ENCODE results near the gene RPL37. TPM values are rescaled to one million over a fixed set of nuclear protein-coding genes. Genes with fewer than 3 reads are reported as not detected.
"Not testable (repeated sequence)": the region's sequence is repeated elsewhere in the genome, so short reads cannot be mapped to it uniquely, and the experiment has no call there.

RPL37 gene
- 619 TPM for total RNA-seq
- long read RNA-seq, full-length matches to known transcripts = 69 of 479 reads
- long read RNA-seq, partial matches to known transcripts = 394 of 479 reads
- long read RNA-seq, other reads (novel, unspliced or antisense) = 16 of 479 reads

DNA sequence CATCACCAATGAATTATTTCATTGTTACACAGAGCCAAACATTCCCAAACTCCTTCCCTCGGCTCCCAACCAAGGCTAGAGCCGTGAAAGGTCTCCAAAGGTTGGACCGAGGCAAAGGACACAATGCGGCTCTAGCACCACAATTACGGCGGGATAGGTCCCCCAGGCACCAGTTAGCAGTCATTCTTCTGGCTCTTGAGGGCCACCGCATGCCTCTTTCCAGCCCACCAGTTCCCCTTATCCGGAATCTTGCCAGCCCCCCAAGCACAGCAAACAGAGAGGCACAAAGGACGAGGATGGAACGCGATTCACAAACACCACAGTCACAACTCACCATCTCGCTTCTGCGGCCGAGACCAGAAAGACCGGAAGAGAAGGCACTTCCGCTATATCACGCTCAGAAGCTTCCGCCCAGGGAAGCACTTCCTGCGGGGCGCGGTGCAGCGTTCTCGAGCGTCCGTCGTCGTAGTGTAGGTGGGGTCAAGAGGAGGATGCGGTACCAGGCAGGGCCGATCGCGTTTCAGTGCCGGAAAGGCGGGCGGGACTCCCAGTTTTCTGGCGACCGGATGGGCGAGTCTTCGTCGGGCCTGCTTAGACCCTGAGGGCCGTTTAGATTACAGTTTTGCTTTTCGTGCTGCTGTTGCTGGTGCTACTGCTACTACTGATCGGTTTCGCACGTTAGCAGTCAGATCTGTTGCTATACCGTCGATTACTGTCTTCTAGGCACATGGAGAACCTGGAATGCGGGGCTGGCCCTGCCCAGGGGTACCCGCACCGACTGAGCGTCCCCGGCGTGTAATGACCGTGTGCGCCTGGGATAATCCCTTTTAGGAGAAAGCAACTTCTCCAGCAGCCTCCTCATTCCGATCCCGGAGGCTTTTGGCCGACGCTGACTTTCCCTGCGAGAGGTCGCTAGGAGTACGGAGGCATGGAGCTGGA is at the start of gene RPL37:
RPL37 (minus strand) TSS at position 374 of the 939 bp plus-strand sequence; CDS start at position 337, 37 bp downstream.
- DNase-seq (peak; percentile 96), ATAC-seq (peak; percentile 100)
- intact Hi-C loops (cut with micrococcal nuclease) = no loop called here

DNA sequence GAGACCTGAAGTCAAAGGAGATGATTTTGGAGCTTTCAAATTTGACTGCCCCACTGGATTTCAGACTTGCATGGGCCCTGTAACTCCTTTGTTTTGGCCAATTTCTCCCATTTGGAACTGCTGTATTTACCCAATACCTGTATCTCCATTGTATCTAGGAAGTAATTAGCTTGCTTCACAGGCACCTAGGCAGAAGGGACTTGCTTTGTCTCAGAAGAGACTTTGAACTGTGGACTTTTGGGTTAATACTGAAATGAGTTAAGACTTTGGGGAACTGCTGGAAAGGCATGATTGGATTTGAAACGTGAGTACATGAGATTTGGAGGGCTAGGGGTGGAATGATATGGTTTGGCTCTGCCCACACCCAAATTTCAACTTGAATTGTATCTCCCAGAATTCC is 48.0 kb upstream of the RPL37 start:
- ATAC-seq; DNase-seq; intact Hi-C loops (cut with micrococcal nuclease): not testable (repeated sequence)

DNA sequence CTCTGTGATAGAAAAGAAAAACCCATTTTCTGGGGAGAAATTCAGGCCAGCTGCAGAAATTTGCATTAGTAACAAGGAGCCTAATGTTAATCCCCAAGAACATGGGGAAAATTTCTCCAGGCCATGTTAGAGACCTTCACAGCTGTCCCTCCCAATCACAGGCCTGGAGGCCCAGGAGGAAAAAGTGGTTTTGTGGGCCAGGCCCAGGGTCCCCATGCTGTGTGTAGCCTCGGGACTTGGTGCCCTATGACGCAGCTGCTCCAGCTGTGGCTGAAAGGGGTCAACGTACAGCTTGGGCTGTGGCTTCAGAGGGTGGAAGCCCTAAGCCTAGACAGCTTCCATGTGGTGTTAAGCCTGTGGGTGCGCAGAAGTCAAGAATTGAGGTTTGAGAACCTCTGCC is 47.3 kb upstream of the RPL37 start:
- no peak for DNase-seq
- intact Hi-C loops (cut with micrococcal nuclease) = no loop called here
- no peak for ATAC-seq

DNA sequence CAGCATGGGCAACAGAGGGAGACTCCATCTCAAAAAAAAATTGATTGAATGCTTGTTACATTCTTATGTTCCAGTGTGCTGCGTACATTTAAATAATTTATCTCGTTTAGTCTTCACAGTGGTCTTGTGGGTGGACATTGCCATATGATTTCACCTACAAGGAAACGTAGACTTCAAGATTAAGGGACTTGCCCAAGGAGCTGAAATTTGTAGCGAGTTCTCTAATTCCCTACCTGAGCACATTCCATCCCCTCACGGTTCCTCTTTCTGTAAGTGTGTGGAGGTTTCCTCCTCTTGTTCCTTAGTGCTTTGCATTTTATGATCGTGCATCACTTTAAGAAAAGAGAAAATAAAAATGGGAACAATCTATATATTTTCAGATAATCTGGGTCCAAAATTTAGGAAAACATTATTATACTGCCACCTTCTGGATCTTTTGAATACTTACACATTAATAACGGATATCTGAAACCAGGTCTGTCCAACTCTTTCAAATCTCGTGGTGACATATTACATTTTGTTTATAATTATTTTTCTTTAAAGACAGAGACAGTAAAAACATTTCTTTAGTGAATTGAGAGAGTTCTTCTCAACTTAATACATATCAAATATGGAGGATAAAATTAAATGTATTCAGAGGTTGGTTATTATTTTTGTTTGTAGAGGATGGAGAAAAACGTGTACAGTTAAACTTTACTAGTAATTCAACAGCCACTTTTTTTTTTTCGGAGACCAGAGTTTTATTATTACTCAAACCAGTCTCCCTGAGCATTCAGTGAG is 44.3 kb upstream of the RPL37 start:
- ATAC-seq (no peak), DNase-seq (no peak)
- intact Hi-C loops (cut with micrococcal nuclease) = loop anchor here (10.0 kb wide), 1 partner anchor 125 kb away; the partner anchor contains the start of gene TTC33

DNA sequence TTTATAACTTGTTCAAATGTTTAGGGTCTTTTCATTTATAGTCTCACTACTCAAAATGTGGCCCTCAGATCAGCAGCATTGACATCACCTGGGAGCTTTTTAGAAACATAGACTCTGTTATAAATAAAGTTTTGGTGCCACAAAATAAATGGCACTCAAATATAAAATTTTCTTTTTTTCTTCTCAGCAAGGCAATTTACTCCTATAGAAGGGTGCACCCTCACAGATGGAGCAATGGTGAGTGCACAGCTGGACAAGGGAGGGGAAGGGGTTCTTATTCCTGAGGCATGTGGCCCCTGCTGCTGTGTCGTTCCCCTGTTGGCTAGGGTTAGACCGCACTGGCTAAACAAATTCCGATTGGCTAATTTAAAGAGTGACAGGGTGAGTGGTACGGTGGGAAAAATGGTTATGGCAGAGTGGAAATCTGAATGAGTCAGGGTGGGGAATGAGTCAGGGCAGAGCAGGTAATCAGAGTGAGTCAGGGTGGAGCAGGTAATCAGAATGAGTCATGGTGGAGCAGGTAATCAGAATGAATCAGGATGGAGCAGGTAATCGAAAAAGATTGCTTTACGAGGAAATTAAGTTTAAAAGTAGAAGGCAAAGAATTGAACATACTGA is 42.5 kb upstream of the RPL37 start:
- ATAC-seq (no peak), DNase-seq (no peak)
- intact Hi-C loops (cut with micrococcal nuclease) = loop anchor here (10.0 kb wide), 1 partner anchor 123 kb away; the partner anchor contains the start of gene TTC33

DNA sequence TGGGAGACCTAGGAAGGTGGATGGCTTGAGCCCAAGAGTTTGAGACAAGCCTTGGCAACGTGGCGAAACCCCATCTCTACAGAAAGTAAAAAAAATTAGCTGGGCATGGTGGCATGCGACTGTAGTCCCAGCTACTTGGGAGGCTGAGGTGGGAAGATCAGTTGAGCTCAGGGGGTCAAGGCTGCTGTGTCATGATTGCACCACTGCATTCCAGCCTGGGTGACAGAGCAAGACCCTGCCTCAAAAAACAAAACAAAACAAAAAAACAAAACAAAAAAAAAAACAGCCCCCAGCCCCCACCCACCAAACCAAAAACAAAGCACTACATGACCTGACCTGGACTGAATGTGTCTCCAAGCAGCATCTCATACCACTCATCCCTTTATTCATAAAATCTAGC is 40.9 kb upstream of the RPL37 start:
- DNase-seq (no peak), ATAC-seq (no peak)
- intact Hi-C loops (cut with micrococcal nuclease) = loop anchor here (10.0 kb wide), 1 partner anchor 121 kb away; the partner anchor contains the start of gene TTC33

DNA sequence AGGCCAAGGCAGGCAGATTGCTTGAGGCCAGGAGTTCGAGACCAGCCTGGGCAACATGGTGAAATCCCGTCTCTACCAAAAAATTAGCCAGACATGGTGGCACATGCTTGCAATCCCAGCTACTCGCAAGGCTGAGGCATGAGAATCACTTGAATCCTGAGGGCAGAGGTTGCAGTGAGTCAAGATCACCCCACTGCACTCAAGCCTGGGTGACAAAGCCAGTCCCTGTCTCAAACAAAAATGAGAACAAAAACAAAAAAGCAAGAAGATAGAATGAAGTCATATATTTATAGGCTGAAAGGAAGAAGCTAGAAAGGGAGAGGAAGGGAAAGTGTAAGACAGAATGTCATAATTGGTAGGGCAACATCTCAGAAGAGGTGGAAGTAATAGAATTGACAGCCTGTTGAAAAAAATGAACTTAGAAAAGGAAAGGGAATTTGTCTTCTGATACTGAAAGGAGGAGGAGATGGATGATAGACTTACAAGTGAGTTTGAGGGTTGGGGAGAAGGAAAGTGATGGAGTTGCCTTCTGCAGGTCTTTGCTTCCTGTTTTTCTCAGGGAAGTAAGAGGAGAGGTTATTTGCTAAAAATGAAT is 38.4 kb upstream of the RPL37 start:
- intact Hi-C loops (cut with micrococcal nuclease) = loop anchor here (10.0 kb wide), 1 partner anchor 119 kb away; the partner anchor contains the start of gene TTC33
- ATAC-seq (no peak), DNase-seq (no peak)

DNA sequence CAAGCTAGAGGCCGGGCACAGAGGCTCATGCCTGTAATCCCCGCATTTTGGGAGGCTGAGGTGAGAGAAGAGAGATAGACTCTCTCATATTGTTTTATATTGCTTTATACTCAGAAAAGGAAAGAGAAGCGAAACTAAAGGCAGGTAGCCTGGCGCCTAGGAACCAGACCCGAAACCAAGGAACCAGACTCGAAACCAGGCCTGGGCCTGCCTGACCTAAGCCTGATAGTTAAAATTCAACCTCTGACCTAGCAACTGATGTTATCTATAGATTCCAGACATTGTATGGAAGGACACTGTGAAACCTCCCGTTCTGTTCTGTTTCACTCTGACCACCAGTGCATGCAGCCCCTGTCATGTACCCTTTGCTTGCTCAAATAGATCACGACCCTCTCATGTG is 37.2 kb upstream of the RPL37 start:
- not testable (repeated sequence) for ATAC-seq, DNase-seq
- intact Hi-C loops (cut with micrococcal nuclease) = loop anchor here (10.0 kb wide), 1 partner anchor 117 kb away; the partner anchor contains the start of gene TTC33

DNA sequence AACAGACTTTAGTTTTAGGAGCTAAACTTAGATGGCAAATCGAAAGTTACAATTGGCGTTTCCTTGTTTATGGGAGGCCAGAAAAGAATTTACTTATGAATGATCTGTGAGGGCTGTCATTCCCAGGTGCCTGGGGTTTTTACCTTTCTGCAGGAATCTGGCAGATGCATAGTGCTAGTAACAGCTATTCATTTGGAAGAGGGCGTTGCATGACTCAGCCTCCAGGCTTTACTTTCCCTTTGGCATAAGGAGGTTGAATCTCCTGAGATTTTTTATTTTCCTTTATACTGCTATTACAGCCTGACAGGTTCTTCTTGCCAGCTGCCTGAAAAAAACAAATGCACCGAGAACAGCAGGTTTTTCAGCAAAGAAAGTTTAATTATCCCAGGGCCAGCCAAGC is 36.2 kb upstream of the RPL37 start:
- DNase-seq (no peak), ATAC-seq (no peak)
- intact Hi-C loops (cut with micrococcal nuclease) = loop anchor here (10.0 kb wide), 1 partner anchor 116 kb away; the partner anchor contains the start of gene TTC33

DNA sequence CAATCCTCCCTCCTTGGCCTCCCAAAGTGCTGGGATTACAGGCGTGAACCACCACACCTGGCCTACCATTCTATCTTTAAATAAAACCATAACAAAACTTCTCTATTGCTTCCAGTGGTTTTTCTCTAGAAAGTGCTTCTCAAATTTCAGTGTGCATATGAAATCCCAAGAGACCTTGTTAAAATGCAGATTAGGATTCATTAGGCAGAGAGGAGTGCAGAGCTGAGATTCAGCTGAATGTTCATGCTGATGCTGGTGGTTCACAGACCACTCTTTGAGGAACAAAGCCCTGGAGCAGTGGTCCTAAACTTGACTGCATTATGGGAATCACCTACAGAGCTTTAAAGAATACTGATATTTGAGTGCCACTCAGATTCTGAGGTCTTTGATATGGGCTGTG is 34.4 kb upstream of the RPL37 start:
- ATAC-seq (no peak), DNase-seq (no peak)
- intact Hi-C loops (cut with micrococcal nuclease) = no loop called here

DNA sequence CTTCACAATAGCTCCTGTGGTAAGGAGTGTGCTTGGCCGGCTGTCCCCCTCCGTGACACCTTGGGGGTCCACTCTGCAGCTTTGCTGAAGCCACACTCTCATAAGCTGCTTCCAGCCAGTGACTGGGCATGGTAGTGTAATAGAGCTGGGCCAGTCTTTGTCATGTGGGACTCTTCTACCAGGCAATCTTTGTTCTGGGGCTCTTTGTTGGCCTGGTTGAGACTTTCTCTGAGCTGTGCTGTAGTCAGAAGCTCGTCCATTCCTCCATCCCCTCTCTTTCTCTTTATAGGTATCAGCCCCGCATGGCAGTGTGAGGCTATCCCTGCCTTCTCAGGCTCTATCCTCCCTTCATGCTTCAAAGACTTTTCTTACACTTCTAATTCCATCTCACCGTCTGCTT is 31.8 kb upstream of the RPL37 start:
- intact Hi-C loops (cut with micrococcal nuclease) = no loop called here
- DNase-seq (no peak), ATAC-seq (no peak)

DNA sequence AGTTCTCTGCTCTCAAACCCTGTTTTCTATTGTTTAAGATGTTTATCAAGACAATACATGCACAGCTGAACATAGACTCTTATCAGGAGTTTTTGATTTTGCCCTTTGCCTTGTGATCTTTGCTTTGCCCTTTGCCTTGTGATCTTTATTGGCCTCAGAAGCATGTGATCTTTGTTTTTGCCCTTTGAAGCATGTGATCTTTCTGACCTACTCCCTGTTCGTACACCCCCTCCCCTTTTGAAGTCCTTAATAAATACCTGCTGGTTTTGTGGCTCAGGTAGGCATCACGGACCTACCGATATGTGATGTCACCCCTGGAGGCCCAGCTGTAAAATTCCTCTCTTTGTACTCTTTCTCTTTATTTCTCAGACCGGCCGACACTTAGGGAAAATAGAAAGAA is 30.0 kb upstream of the RPL37 start:
- intact Hi-C loops (cut with micrococcal nuclease); ATAC-seq; DNase-seq: not testable (repeated sequence)

DNA sequence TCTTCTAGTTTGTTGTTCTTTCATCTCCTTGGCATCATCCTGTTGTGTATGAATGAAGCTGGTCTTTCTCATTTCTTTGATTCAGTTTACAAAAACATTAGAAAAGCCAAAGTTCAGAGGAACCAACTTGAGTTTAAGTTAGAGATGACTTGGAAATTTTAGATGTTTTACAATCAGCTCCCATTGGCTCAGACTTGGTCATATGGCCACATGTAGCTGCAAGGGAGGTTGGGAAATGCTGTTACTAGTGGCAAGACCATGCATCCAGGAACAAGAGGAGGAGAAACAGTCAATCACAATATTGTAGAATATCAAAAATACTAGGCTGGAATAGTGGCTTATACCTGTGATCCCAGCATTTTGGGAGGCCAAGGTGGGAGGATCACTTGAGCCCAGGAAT is 25.7 kb upstream of the RPL37 start:
- no peak for DNase-seq
- intact Hi-C loops (cut with micrococcal nuclease) = no loop called here
- no peak for ATAC-seq

DNA sequence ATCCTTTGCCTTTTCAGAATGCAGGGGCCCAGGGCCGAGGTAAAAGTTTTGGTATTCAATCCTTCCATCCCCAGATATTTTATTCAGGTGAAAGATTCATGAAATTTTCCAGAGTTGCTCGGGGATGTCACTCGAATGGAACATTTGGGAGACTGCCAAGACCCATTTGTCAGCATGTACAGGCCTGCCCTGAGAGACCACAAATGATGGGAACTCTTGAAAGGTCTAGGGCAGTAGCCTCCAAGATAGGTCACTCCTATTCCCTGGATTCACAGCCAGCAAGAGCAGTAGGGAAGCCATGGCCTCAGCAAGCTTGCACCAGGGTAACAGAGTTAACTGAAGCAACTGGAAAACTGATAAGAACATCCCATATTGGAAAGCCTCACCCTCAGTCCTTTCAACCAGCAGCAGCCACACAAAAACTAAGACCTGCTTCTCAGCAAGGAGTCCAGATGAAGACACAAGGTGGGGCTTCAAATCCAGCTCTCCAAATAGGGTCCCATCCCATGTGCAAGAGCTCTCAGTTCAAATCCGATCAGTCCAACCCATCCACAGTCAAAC is 18.7 kb upstream of the RPL37 start:
- no peak for ATAC-seq
- intact Hi-C loops (cut with micrococcal nuclease) = no loop called here
- DNase-seq = no peak

DNA sequence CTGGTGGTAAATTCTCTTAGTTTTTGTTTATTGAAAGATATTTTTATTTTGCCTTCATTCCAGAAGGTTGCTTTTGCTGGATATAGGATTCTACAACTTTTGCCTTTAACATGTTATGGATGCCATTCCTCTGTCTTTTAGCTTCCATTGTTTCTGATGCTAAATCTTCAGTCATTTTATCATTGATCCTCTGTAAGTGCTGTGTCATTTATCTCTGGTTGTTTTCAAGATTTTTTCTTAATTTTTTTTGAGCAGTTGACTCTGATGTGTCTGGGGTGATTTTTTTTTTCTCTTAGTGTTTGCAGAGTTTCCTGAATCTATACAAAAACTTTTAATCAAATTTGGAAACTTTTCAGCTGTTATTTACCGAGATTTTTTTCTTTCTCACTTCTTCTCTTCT is 12.5 kb upstream of the RPL37 start:
- DNase-seq (no peak), ATAC-seq (no peak)
- intact Hi-C loops (cut with micrococcal nuclease) = no loop called here

DNA sequence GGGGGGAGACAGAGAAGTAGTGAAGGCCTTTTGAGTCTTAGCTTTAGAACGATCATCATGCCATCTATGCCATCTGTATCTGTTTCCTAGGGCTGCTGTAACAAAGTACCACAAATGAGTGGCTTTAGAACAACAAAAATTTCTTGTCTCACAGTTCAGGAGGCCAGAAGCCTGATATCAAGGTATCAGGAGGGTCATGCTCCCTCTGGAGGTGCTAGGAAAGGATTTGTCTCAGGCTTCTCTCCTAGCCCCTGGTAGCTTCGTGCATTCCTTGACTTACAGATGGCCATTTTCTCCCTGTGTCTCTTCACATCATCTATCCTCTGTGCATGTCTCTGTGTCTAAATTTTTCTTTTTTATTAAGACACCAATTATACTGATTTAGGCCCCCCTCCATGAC is 11.3 kb upstream of the RPL37 start:
- ATAC-seq (no peak), DNase-seq (no peak)
- intact Hi-C loops (cut with micrococcal nuclease) = no loop called here

DNA sequence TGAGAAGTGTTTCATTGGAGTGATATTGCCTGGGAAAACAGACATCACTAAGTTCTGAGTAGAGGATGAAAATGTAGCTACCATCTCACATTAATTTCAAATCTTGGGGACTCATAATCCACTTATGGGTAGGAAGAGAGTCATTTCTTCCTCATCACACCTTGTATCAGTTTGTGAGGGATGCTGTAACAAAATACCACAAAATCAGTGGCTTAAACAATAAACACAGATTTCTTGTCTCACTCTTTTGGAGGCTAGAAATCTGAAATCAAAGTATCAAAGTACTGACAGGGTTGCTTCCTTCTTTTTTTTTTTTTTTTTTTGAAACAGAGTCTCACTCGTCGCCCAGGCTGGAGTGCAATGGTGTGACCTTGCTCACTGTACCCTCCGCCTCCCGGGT is 9.5 kb upstream of the RPL37 start:
- DNase-seq = no peak
- intact Hi-C loops (cut with micrococcal nuclease) = no loop called here
- ATAC-seq = no peak

DNA sequence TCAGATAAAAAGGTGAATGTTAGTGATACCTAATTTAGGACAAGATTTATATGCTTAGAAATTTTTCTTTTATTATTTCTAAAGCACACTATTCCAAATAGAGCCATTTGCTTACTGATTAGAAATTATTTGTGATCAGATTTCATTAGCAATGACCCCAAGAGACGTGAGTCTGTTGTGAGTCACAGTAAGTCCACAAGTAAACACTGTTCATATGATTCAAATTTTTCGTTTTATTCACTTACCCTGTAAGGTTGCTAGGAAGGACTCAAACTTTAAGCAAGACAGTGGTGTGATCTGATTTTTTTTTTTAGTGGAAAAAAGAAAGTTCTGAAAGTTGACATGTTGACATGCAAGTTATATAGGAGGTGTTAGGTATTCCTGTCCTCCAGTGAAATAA is 7.3 kb upstream of the RPL37 start:
- DNase-seq = no peak
- ATAC-seq = no peak
- intact Hi-C loops (cut with micrococcal nuclease) = no loop called here

All from left ventricle myocardium superior (tissue), 1 donor.